NCI-H1105 treated with DMSO at 0.1 percent for 48 hours (cell line): Measurements from ENCODE around the gene FAM25C.
"Not testable (repeated sequence)": the region's sequence is repeated elsewhere in the genome, so short reads cannot be mapped to it uniquely, and the experiment has no call there.

Experiments
- DNase-seq: peaks from one replicate; lab custom pipeline; 2025; lab: John Stamatoyannopoulos, UW

FAM25C gene

GRCh38 chr10:47957158-47957557, 42.4 kb downstream of the FAM25C start:
- DNase-seq = not testable (repeated sequence)

GRCh38 chr10:47947424-47947823, 52.2 kb downstream of the FAM25C start:
- not testable (repeated sequence) for DNase-seq
